Measurements from ENCODE around the gene GAB2. TPM values are rescaled to one million over a fixed set of nuclear protein-coding genes. Genes with fewer than 3 reads are reported as not detected.

GAB2 gene
- total and polyA plus RNA-seq, 2 of the 4 experiments (the other 2 are of a cell fraction), result 3.3 to 5.9 TPM

- dilution Hi-C loops (cut with HindIII; ENCODE audit: low sequenced_read_pairs, unreplicated experiment) (no loop called here), in situ Hi-C loops (cut with MboI; ENCODE audit: low sequenced_read_pairs) (no loop called here), intact Hi-C loops (cut with micrococcal nuclease) (no loop called here)
- H3K18ac ChIP-seq (ENCODE audit: low read depth, low read length), result no peak overlapping the region
- H3K36me3 ChIP-seq (ENCODE audit: control insufficient read depth, insufficient read depth, low read length), result peaks cover 2% of the 10 kb centered on the region; the same call in 1 of the 2 replicates
- no CpG with 5 or more reads among the region's 3 CpGs for WGBS, 2 experiments (ENCODE audit: extremely low coverage in 2 of 2, insufficient read length in 1 of 2)
- no peak overlapping the region for H2BK120ac ChIP-seq (ENCODE audit: low read depth, low read length)
- H3K9ac ChIP-seq (ENCODE audit: low read depth, low read length), result no peak overlapping the region
- H3K23ac ChIP-seq (ENCODE audit: low read depth, low read length), result no peak overlapping the region
- no peak overlapping the region for H3K56ac ChIP-seq (ENCODE audit: extremely low read depth, insufficient read depth, low read length)
- no peak overlapping the region for H2AK5ac ChIP-seq (ENCODE audit: low read depth, low read length)
- H3K14ac ChIP-seq (replicated peaks; ENCODE audit: low read depth, low read length), result no peak overlapping the region
- BruUV-seq (replicated peaks), result no TSS peak
- H3K79me1 ChIP-seq (ENCODE audit: low read depth in 1 of 2, low read length in 2 of 2), result peaks cover 30 to 33% of the 10 kb centered on the region in 2 experiments
- POLR2A ChIA-PET (ENCODE audit: unreplicated experiment), result no interaction called here
- H3K9me1 ChIP-seq (ENCODE audit: insufficient read depth, low read length), result 0 out of 2 replicates have a peak, but pooled peaks cover 5% of the 10 kb centered on the region
- no peak overlapping the region for H3K4ac ChIP-seq (ENCODE audit: low read depth, low read length)
- H4K20me1 ChIP-seq (ENCODE audit: insufficient read depth, low read length), result peaks cover 7% of the 10 kb centered on the region
- no peak overlapping the region for H3K4me2 ChIP-seq (ENCODE audit: low read depth, low read length)
- no peak overlapping the region for H2BK15ac ChIP-seq (ENCODE audit: low read depth, low read length)
- H3K27ac ChIP-seq (ENCODE audit: insufficient read depth, low read length), result no peak overlapping the region
- H2AFZ ChIP-seq (replicated peaks; ENCODE audit: low read length, poor library complexity), result no peak overlapping the region
- TF ChIP-seq SMC3 (IDR thresholded peaks at IDR 0.05; ENCODE audit: low read depth, low read length), result no peak
- TF ChIP-seq RCOR1 (IDR thresholded peaks at IDR 0.05; ENCODE audit: insufficient replicate concordance, low read length), result no peak
- no peak for TF ChIP-seq MXI1 (IDR thresholded peaks at IDR 0.05; ENCODE audit: borderline replicate concordance, low read depth, low read length)
- no peak for TF ChIP-seq MAFK (IDR thresholded peaks at IDR 0.05; ENCODE audit: low read depth, low read length)
- TF ChIP-seq RFX5 (IDR thresholded peaks at IDR 0.05; ENCODE audit: low read depth, low read length), result no peak
- TF ChIP-seq CEBPB (IDR thresholded peaks at IDR 0.05; ENCODE audit: low read depth, low read length), result no peak
- TF ChIP-seq RAD21 (IDR thresholded peaks at IDR 0.05; ENCODE audit: low read length), result no peak
- TF ChIP-seq CHD1 (IDR thresholded peaks at IDR 0.05; ENCODE audit: low read depth, low read length), result no peak
- TF ChIP-seq POLR2A (IDR thresholded peaks at IDR 0.05; ENCODE audit: low read depth, low read length), result no peak
- TF ChIP-seq FOS (IDR thresholded peaks at IDR 0.05; ENCODE audit: low read depth, low read length), result no peak
- TF ChIP-seq MAZ (IDR thresholded peaks at IDR 0.05; ENCODE audit: borderline replicate concordance, low read depth, low read length), result no peak
- TF ChIP-seq ELK1 (IDR thresholded peaks at IDR 0.05; ENCODE audit: borderline replicate concordance, low read depth, low read length), result no peak
- TF ChIP-seq USF2 (IDR thresholded peaks at IDR 0.05; ENCODE audit: low read depth, low read length), result no peak
- TF ChIP-seq, protein P1, sequence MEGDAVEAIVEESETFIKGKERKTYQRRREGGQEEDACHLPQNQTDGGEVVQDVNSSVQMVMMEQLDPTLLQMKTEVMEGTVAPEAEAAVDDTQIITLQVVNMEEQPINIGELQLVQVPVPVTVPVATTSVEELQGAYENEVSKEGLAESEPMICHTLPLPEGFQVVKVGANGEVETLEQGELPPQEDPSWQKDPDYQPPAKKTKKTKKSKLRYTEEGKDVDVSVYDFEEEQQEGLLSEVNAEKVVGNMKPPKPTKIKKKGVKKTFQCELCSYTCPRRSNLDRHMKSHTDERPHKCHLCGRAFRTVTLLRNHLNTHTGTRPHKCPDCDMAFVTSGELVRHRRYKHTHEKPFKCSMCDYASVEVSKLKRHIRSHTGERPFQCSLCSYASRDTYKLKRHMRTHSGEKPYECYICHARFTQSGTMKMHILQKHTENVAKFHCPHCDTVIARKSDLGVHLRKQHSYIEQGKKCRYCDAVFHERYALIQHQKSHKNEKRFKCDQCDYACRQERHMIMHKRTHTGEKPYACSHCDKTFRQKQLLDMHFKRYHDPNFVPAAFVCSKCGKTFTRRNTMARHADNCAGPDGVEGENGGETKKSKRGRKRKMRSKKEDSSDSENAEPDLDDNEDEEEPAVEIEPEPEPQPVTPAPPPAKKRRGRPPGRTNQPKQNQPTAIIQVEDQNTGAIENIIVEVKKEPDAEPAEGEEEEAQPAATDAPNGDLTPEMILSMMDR (conservative IDR thresholded peaks at IDR 0.05; ENCODE audit: low read depth, low read length), result no peak
- TF ChIP-seq NFE2L2 (IDR thresholded peaks at IDR 0.05; ENCODE audit: low read depth, low read length), result no peak
- TF ChIP-seq BHLHE40 (IDR thresholded peaks at IDR 0.05; ENCODE audit: low read depth, low read length), result no peak
- no peak overlapping the region for H2AK9ac ChIP-seq (replicated peaks; ENCODE audit: low read depth, low read length, poor library complexity)
- ATAC-seq (ENCODE audit: low read depth) (no peak), DNase-seq (no peak)
- CTCF ChIA-PET, result no interaction called here
- H4K5ac ChIP-seq (ENCODE audit: low read depth, low read length), result no peak overlapping the region
- no peaks in the 10 kb centered on the region for H3K27me3 ChIP-seq (ENCODE audit: control insufficient read depth, insufficient read depth, low read length)
- peaks cover 10% of the 10 kb centered on the region for H3K9me3 ChIP-seq (ENCODE audit: control insufficient read depth, insufficient read depth, low read length)
- no peak overlapping the region for H2BK5ac ChIP-seq (ENCODE audit: low read depth, low read length, poor library complexity, severe bottlenecking)
- H4K91ac ChIP-seq (ENCODE audit: insufficient read depth, low read depth, low read length), result no peak overlapping the region
- no peak overlapping the region for H3K4me3 ChIP-seq (ENCODE audit: insufficient read depth, low read depth, low read length)
- no peaks in the 10 kb centered on the region for H3K4me1 ChIP-seq (ENCODE audit: control insufficient read depth, insufficient read depth, low read length)
- no peak overlapping the region for H4K8ac ChIP-seq (ENCODE audit: low read depth in 2 of 2, low read length in 2 of 2)
- H2BK20ac ChIP-seq (ENCODE audit: low read depth, low read length), result no peak overlapping the region
These were observed 10.9 kb downstream of the GAB2 start for GRCh38 chr11:78406568-78407196.

Data from IMR-90 (cell line).